Stimulated activated CD8-positive, alpha-beta memory T cell treated with anti-CD3 and anti-CD28 coated beads, Interleukin-7, amount 100 ng/mL, for 24 hours (primary cell): Measurements from ENCODE around the gene IMMP2L.
"Not testable (repeated sequence)": the region's sequence is repeated elsewhere in the genome, so short reads cannot be mapped to it uniquely, and the experiment has no call there.

ENCODE experiments used
- DNase-seq: peaks from one replicate; pipeline ENCODE4 v3.0.0-alpha.2; 2020; ENCODE audit warnings: low read depth

IMMP2L gene

DNA sequence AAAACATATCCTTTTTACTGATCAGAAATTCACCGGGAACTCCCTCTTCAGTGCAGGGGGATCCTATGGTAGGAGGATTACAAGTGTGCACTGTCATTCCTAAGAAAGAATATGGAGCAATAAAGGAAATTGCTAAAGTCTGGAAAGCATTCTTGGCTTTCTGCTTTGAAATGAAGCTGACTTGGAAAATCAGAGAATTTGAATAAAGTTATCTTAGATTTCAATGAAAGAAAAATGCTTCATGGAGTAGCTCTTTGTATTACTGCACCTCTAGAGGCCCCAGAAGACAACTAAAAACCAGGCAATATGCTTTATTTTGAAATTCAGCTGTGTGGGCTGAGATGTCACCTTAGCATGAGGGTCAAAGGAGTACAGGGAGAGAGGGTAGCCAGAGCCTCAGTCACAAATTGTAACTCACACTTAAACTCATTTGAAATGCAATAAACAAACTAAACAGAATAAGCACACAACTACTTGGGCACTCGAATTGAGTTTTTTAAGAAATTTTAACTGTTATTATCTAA lies 102.5 kb downstream of the IMMP2L start:
- no peak for DNase-seq

DNA sequence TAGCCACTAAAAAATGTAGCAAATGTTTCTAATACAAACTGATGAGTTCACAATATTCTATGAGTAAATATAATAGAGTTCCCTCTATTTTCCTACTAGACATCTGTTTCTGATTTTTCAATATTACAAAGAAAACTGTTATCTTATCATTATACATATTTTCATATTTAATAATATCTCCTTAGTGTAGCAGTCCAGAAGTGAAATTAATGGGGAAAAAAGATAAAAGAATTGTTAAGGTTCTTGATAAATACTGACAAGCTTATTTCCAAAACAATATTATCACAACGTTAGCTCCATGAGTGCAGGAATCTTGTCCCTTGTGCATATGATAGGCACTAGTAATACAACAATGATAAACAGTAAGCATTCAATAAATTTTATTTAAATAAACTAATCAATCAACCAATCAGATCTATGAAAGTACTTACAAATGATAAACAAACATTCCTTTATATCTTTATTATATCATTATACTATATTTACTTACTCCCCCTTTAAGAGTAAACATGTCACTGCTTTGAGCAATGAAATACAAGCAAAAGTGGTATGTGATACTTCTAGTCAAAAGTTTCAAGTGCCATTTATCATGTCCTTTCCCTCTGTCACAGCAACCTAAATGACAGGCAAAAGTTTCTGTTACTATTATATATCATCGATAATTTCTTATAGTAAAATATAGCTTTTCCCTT lies 103.1 kb downstream of the IMMP2L start:
- DNase-seq, result no peak

DNA sequence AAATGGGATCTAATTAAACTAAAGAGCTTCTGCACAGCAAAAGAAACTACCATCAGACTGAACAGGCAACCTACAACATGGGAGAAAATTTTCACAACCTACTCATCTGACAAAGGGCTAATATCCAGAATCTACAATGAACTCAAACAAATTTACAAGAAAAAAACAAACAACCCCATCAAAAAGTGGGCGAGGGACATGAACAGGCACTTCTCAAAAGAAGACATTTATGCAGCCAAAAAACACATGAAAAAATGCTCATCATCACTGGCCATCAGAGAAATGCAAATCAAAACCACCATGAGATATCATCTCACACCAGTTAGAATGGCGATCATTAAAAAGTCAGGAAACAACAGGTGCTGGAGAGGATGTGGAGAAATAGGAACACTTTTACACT lies 111.6 kb downstream of the IMMP2L start:
- DNase-seq, result not testable (repeated sequence)

DNA sequence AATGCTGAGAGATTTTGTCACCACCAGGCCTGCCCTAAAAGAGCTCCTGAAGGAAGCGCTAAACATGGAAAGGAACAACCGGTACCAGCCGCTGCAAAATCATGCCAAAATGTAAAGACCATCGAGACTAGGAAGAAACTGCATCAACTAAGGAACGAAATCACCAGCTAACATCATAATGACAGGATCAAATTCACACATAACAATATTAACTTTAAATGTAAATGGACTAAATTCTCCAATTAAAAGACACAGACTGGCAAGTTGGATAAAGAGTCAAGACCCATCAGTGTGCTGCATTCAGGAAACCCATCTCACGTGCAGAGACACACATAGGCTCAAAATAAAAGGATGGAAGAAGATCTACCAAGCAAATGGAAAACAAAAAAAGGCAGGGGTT lies 114.8 kb downstream of the IMMP2L start:
- DNase-seq, result not testable (repeated sequence)

DNA sequence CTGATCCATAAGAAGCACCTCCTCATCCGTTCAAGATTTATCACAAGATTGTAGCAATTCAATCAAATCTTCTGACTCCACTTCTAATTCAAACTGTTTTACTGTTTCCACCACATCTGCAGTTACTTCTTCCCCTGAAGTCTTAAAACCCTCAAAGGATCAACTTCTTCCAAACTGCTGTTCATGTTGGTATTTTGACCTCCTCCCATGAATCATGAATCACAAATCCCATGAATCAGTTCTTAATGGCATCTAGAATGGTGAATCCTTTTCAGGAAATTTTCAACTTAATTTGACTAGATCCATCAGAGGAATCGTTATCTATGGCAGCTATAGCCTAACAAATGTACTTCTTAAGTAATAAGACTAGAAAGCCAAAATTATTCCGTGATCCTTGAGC lies 122.3 kb downstream of the IMMP2L start:
- no peak for DNase-seq

DNA sequence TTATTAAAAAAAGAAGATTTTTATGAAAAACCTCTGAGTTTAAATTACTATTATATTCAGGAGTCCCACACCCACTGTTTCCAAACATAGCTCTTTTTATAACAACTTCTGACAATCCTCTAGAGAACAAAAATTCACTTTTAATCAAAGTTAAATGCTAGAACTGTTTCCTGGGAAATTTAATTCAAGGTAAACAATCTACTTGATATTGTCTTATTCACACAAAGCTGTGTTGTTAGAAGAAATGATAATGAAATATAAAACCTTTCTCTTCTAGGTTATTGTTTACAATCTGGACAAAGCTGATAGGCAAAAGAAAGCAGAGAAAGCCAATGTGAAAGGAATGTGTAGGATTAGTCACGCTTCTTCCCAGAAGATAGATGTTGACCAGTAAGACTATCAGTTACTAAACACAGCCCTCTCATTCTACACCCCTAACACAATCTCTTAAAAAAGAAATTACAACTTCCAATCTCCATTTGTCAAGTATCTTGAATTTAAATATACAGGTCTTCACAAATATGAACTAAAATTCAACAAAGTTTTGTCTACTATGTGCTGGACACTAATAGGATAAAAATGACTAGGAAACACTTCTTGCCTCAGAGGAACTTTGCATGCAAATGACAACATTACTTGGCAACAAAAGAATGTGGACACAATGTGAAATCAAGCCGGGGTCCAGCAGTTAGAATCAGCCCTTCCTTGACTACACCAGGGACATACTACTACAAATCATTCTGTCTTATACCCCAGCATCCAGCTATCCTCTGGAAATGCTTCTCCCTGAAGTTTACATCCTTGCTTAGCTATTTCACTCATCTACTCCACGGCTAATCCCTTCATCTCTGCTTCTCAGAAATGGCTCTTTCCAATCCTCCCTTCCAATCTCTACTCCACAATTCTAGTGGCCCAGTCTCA lies 123.7 kb downstream of the IMMP2L start:
- DNase-seq, result no peak

DNA sequence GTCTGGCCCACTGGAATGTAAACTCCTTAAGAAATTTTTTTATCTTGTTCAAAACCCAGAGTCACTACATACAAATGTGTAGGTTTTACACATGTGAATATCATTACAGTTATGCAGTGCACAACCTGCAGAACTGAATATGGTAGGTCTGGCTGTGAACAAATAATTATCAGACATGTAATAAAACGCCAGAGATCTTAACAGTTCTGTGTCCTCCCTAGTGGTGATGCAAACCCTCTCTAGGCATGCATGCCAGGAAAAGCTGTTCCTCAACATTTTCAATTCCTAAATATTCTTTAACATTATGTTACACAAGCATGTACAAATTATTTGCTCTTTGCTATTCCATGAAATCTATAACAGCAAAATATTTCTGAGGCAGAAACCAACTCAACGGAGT lies 124.6 kb downstream of the IMMP2L start:
- no peak for DNase-seq

DNA sequence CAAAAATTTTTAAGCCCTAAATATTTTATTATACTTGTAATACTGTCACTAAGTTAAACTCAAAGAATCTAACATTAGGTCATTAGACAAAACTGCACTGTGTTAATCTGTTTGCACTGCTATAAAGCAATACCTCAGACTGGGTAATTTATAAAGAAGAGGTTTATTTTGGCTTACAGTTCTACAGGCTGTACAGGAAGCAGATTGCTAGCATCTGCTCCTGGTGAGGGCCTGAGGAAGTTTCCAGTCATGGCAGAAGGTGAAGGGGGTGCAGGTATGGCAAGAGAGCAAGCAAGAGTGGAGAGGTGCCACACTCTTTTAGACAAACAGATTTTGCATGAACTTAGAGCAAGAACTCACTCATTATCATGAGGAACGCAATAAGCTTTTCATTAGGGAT lies 125.7 kb downstream of the IMMP2L start:
- no peak for DNase-seq

DNA sequence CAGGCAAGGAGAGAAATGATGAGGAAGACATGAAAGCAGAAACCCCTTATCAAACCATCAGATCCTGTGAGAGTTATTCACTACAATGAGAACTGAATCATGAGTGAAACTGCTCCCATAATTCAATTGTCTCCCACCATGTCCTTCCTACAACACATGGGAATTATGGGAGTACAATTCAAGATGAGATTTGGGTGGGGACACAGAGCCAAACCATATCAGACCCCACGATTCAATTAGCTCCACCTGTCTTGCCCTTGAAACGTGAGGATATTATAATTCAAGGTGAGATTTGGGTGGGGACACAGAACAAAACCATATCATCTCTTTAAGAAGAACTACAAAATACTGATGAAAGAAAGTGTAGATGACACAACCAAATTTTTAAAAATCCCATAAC lies 128.9 kb downstream of the IMMP2L start:
- DNase-seq, result no peak

DNA sequence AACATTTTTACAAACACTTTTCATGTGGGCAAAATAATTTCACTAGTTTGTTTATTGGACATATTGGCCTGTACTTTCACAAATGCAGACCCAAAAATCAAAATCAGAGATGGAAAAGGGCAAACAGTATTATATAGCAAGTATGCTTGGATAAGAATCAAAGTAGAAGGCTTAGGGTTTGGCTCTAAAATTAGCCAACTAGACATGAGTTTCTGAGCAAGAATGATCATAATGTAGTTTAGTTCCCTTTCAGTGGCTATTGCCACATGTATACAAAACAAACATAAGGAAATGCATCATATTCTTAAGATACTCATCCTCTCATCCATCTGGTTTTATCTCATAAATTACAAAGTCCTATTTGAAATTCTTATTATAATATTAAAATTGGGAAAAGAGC lies 132.5 kb downstream of the IMMP2L start:
- no peak for DNase-seq

DNA sequence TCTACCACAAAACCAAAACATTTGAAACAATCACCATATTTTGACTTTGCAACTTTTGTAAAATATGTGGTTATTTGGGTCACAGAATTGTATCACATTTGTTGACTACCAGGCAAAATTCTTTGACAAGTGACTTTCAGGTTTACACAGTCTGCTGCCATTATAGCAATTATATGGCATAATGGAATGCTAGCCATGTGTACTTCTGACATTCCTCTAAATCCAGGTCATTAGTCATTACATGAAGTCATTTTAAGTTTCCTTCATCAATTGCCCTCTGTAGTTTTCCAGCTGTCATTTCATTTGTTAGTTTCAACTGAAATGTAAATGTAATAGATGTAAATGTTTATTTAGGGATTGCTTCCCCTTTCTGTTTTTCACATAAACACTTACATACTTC lies 137.5 kb downstream of the IMMP2L start:
- no peak for DNase-seq

DNA sequence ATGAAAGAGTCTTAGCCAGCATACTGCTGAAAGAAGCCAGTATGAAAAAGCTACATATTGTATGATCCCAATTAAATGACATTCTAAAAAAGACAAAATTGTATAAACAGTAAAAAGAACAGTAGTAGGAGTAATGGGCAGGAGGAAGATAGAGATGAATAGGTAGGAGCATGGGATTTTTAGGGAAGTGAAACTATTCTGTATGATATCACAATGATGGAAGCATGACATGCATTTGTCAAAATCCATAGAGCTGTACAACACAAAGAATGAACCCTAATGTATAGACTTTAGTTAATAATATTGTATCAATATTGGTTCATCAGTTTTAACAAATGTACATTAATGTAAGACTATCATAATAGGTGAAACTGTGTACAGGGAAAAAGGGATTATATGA lies 147.9 kb downstream of the IMMP2L start:
- DNase-seq, result no peak

DNA sequence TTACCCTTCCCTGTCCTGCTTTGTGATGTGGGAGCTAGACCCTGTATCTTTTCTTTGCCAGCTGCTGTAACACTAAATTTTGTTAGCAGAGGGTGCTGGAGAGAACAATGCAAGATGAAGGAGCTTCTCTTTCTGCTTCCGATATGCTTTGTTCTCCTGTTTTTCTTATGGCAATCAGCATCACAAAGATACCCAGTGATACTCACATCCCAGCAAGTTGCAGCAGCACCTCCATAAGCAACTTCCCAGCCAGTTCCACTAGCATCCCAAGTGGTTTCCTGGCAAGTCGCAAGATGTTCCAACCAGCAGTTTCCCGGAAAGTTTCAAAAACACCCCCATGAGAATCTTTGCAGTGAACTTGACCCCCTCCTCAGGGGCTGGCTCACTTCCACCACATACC lies 148.6 kb downstream of the IMMP2L start:
- no peak for DNase-seq

DNA sequence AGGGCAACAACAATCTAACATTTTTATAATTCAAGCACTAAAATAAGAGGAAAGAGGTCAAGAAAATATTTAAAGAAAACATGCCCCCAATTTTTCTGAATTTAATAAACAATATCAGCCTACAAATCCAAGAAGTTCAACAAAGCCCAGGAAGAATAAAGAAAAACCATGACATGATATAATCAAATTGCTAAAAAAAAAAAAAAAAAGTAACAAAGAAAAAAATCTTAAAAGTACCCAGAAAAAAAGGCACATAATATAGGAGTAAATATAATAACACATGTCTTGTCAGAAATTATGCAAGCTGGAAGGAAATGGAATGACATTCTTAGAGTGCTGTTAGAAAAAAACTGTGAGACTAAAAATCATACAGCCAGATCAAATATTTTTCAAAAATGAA lies 151.4 kb downstream of the IMMP2L start:
- no peak for DNase-seq

DNA sequence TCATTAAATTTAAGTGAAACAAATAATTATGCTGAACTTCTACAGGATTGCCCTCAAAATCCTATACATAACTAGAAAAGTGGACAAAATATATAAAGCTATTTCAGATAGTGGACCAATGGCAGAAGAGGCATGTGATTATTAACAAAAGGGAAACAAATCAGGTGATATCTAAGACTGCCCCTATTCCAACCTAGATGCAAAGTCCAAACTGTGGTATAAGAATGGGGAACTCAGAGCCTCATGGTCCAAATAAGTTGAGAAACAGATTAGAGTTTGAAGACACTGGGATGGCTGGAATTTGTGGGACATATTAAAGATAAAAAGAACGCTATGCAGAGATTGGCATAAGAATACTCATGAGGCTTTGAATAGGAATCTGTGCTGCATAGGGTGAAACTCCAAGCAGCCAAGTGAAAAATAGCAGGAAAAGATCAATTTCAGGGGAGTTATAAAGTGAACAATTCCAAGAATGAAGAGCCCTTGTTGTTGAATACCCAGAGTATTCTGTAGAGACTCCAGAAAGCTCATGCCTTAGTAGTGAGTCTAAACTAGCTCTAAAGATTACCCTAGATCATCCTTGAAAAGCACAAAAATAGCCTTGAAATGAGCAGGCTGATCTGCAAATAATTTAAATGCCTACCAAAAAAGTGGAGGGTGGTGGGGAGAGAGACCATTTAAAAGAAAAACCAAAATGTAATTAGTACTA lies 152.4 kb downstream of the IMMP2L start:
- no peak for DNase-seq

DNA sequence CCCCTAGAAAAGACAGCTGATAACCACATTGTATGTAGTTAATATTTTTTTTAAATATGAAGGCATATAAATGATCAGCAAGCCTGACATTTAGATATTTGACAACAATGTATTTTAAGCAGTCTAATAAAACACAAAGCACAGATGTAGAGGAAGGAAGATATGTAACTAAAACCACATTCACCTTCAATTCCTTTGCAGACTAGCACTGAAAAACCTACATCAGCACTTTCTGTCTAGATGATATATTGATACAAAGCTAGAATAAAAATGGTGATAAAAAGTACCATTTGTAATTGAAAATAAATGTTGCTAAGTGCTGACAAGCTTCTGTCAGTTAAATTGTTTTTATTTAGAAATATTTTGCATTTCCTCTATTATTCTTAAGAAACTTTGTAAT lies 153.6 kb downstream of the IMMP2L start:
- no peak for DNase-seq

DNA sequence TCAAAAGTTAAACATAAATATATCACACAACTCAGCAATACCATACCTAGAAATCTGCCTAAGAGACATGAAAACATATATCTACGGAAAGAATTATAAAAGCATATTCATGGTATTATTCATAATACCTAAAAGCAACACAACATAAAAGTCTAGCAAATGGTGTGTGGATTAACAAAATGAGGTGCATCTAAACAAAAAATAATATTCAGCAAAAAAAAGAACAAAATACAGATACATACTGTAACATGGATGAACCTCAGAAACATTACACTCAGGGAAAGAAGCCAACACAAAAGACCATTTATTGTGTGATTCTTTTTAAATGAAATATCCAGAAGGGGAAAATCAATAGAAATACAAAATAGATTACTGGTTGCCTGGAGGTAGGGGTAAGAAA lies 155.0 kb downstream of the IMMP2L start:
- no peak for DNase-seq

DNA sequence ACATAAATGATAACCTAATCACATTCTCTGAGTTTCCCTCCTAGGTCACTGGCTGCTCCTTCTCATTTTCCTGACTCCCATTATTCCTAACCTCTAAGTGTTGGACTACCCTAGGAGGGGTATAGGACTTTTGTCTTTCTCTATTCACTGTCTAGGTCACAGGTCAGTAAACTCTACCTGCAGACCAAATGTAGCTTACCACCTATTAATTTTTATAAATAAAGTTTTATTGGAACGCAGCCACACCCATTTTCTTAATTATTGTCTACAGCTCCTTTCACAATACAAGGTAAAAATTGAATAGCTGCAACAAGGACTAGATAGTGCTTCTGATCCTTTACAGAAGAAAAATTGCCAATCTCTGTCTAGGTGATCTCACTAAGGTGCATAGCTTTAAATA lies 156.7 kb downstream of the IMMP2L start:
- DNase-seq, result no peak

DNA sequence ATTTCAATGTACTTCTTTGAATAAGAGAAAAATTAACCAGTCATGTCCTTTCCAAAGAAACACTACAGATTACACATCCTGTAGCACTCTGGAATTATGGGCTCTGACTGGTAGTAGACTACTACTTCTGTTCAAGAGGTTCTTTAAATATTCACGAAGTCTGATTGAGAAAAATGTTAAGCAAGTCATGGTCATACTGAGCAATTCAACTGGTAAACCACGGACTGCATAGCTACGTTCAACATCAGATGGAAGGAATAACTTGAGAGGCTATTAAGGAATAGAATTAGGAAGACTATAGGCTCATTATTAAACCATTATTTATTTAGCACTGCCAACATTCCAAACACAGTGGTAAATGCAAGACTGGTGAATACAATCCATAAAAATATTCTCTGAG lies 160.8 kb downstream of the IMMP2L start:
- DNase-seq, result no peak

DNA sequence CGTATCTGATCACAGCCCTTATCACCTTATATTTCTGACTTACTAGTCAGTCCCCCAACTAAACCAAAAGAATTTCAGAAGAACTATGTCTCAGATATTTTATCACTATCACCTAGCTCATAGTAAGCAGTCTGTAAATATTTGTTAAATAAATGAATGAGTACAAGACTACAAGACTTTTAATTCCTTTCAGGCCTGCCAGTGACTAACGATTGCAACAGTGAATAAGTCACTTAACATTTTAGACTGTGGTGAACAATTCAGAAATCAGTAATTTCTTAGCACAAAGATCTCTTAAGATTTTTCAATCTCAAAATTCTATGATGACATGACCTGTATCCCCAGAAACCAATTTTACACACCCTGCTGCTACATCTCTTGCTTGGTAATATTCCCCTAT lies 162.2 kb downstream of the IMMP2L start:
- DNase-seq, result no peak

DNA sequence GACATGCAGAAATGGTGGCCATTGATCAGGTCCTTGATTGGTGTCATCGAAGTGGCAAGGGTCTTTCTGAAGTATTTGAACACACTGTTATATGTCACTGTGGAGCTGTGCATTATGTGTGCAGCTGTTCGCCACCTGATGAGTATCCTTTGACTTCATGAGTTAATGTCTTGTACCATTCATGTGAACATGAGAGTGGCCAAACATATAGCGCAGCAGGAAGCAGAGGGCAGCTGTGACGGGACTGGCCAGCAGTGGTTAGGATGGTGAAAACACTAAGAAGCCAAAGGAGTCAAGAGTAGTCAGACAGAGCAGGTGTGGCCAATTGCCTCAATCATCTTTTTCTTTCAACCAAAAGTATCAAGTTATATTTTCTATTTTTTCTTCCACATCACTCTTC lies 167.4 kb downstream of the IMMP2L start:
- no peak for DNase-seq

DNA sequence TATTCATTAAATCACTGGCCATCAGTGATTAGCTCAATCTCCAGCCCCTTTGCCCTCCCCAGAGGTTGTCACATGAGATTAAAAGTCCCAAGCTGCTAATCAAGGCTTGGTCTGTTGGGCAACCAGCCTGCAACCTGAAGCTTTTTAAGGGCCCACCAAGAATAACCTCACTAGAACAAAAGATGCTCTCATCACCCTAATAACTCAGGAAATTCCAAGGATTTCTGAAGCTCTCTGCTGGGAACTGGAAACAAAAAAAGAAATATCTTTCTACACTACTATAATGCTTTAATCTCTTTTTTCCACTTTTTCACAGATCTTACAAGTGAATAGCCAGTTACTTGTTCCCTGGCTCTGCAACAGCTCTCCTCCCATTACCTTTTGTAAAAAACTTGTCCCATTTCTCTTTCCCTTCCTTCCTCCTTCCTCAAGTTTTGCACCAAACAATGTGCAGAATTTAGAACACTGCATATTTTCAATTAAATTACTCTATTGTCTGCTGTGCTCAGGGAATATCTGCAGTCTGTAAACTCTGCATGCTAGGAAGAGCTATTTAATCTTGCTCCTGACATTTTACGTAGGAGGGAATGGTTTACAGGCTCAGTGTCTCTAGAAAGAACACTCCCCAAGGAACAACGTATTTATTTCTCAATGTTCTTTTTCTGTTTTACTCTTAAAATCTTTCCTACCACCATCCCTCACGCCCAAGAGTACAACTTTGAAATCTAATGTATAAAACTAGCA lies 169.1 kb downstream of the IMMP2L start:
- no peak for DNase-seq
